HL-60 (cell line): ENCODE data around the gene PCYT1B.

Source experiments
- GABPA ChIP-seq: IDR thresholded peaks from 2 replicates; pipeline ENCODE4 v1.6.1; 2012; ENCODE audit warnings: low read depth
- POLR2AphosphoS5 ChIP-seq: IDR thresholded peaks from 2 replicates; pipeline ENCODE4 v1.6.1; 2012; ENCODE audit warnings: low read depth
- SPI1 ChIP-seq: IDR thresholded peaks from 2 replicates; pipeline ENCODE4 v1.6.1; 2012; ENCODE audit warnings: low read depth, mild to moderate bottlenecking, borderline replicate concordance
- TF ChIP-seq, protein P1 (sequence below): IDR thresholded peaks from one replicate; pipeline ENCODE4 v1.5.1; 2011; ENCODE audit warnings: low read length, control low read depth, inconsistent platforms; ENCODE audit not compliant: insufficient read depth
- TF ChIP-seq, protein P2 (sequence below): IDR thresholded peaks from 2 replicates; pipeline ENCODE4 v1.6.1; 2012; ENCODE audit warnings: low read depth; ENCODE audit not compliant: insufficient replicate concordance

DNA sequence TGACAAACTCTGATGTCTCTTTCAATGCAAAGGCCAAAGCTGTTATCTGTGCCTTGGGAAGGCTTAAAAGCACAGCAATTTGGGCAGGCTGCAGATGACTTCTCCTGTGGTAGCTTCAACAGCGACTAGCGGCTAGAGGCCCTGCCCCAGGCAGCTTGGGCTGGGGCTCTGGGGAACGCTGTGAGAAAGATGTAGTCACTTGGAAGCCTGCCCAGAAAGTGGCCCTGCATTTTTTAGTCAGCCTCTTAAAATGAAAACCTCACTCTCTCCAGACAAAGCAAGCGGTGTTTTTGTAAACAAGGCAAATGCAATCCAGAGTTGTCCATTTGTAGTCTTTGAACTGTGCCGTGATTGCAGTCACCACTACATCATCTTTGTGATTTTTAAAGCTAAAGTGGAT, 27.5 kb downstream of the PCYT1B start:
- TF ChIP-seq, protein P1, sequence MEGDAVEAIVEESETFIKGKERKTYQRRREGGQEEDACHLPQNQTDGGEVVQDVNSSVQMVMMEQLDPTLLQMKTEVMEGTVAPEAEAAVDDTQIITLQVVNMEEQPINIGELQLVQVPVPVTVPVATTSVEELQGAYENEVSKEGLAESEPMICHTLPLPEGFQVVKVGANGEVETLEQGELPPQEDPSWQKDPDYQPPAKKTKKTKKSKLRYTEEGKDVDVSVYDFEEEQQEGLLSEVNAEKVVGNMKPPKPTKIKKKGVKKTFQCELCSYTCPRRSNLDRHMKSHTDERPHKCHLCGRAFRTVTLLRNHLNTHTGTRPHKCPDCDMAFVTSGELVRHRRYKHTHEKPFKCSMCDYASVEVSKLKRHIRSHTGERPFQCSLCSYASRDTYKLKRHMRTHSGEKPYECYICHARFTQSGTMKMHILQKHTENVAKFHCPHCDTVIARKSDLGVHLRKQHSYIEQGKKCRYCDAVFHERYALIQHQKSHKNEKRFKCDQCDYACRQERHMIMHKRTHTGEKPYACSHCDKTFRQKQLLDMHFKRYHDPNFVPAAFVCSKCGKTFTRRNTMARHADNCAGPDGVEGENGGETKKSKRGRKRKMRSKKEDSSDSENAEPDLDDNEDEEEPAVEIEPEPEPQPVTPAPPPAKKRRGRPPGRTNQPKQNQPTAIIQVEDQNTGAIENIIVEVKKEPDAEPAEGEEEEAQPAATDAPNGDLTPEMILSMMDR = no peak
- TF ChIP-seq POLR2AphosphoS5 (no peak), GABPA (no peak), SPI1 (no peak)
- TF ChIP-seq, protein P2, sequence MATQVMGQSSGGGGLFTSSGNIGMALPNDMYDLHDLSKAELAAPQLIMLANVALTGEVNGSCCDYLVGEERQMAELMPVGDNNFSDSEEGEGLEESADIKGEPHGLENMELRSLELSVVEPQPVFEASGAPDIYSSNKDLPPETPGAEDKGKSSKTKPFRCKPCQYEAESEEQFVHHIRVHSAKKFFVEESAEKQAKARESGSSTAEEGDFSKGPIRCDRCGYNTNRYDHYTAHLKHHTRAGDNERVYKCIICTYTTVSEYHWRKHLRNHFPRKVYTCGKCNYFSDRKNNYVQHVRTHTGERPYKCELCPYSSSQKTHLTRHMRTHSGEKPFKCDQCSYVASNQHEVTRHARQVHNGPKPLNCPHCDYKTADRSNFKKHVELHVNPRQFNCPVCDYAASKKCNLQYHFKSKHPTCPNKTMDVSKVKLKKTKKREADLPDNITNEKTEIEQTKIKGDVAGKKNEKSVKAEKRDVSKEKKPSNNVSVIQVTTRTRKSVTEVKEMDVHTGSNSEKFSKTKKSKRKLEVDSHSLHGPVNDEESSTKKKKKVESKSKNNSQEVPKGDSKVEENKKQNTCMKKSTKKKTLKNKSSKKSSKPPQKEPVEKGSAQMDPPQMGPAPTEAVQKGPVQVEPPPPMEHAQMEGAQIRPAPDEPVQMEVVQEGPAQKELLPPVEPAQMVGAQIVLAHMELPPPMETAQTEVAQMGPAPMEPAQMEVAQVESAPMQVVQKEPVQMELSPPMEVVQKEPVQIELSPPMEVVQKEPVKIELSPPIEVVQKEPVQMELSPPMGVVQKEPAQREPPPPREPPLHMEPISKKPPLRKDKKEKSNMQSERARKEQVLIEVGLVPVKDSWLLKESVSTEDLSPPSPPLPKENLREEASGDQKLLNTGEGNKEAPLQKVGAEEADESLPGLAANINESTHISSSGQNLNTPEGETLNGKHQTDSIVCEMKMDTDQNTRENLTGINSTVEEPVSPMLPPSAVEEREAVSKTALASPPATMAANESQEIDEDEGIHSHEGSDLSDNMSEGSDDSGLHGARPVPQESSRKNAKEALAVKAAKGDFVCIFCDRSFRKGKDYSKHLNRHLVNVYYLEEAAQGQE = no peak
